ENCODE measurements around the gene SLC28A3. TPM values are rescaled to one million over a fixed set of nuclear protein-coding genes. Genes with fewer than 3 reads are reported as not detected.

The SLC28A3 gene
- total RNA-seq, 4 donors from 2014 or later: 0.32 to 25.6 (median 12.0) TPM

- no peak for TF ChIP-seq CTCF (IDR thresholded peaks at IDR 0.05)
- no peak for ATAC-seq (ENCODE audit: low FRiP score)
- no peak for DNase-seq (ENCODE audit: low spot score)
These were observed 13.4 kb downstream of the SLC28A3 start for GRCh38 chr9:84327184-84327583.

GRCh38 chr9:84325347-84325973 lies 15.1 kb downstream of the SLC28A3 start:
- ATAC-seq (ENCODE audit: low FRiP score) (peak; percentile 75), DNase-seq (ENCODE audit: low spot score) (no peak)
- no peak for TF ChIP-seq CTCF (IDR thresholded peaks at IDR 0.05)

GRCh38 chr9:84324811-84325210 lies 15.7 kb downstream of the SLC28A3 start:
- ATAC-seq (ENCODE audit: low FRiP score) (no peak), DNase-seq (ENCODE audit: low spot score) (no peak)
- TF ChIP-seq CTCF (IDR thresholded peaks at IDR 0.05): no peak

- ATAC-seq (ENCODE audit: low FRiP score): peak; percentile 35
- DNase-seq (ENCODE audit: low spot score): no peak
- no peak for TF ChIP-seq CTCF (IDR thresholded peaks at IDR 0.05)
These were observed 16.7 kb downstream of the SLC28A3 start for GRCh38 chr9:84323858-84324257.

- DNase-seq (ENCODE audit: low spot score) (no peak), ATAC-seq (ENCODE audit: low FRiP score) (no peak)
- no peak for TF ChIP-seq CTCF (IDR thresholded peaks at IDR 0.05)
These were observed 17.7 kb downstream of the SLC28A3 start for GRCh38 chr9:84322828-84323227.

GRCh38 chr9:84320231-84320630 lies 20.3 kb downstream of the SLC28A3 start:
- DNase-seq (ENCODE audit: low spot score) (no peak), ATAC-seq (ENCODE audit: low FRiP score) (no peak)
- TF ChIP-seq CTCF (IDR thresholded peaks at IDR 0.05): no peak

- TF ChIP-seq CTCF (IDR thresholded peaks at IDR 0.05): no peak
- ATAC-seq (ENCODE audit: low FRiP score) (no peak), DNase-seq (ENCODE audit: low spot score) (no peak)
These were observed 20.9 kb downstream of the SLC28A3 start for GRCh38 chr9:84319632-84320031.
